NCI-H82 (cell line): ENCODE data around the gene CSTPP1.
"Not testable (repeated sequence)": the region's sequence is repeated elsewhere in the genome, so short reads cannot be mapped to it uniquely, and the experiment has no call there.

Experiments
- DNase-seq: peaks from one replicate; lab custom pipeline; 2025; lab: John Stamatoyannopoulos, UW

The CSTPP1 gene

DNA sequence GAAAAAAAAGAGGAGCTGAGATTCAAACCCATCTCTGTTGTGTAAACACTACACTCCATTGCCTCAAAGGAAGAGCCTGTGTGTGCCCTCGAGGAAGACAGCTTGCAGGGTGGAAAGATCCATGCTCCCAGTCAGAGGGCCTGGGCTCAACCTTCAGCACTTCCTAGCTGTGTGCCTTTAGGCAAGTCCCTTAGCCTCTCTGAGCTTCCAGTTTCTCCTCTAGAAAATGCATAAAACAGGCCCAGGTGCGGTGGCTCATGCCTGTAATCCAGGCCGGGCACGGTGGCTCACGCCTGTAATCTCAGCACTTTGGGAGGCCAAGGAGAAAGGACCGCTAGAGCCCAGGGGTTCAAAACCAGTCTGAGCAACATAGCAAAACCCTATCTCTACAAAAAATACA is 244.7 kb downstream of the CSTPP1 start:
- DNase-seq = no peak

DNA sequence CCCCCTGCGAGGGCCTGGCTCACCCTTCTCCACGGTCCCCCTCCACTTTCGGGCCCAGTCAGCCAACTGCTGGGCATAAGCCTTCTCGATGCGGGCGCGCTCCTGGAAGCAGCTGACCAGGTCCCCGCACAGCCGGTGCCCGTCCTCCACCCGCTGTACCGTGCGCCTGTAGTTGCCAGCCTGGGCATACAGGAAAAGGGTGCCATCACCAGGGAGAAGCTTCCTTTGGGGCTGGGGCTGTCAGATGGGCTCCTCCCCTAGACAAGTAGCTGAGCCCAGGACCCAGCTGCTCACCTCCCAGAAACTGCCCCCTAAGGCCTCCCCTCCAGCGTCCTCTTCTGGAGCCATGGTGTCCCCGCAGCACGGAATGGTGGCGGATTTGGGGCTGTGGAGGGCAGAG is 245.8 kb downstream of the CSTPP1 start:
- DNase-seq = no peak

DNA sequence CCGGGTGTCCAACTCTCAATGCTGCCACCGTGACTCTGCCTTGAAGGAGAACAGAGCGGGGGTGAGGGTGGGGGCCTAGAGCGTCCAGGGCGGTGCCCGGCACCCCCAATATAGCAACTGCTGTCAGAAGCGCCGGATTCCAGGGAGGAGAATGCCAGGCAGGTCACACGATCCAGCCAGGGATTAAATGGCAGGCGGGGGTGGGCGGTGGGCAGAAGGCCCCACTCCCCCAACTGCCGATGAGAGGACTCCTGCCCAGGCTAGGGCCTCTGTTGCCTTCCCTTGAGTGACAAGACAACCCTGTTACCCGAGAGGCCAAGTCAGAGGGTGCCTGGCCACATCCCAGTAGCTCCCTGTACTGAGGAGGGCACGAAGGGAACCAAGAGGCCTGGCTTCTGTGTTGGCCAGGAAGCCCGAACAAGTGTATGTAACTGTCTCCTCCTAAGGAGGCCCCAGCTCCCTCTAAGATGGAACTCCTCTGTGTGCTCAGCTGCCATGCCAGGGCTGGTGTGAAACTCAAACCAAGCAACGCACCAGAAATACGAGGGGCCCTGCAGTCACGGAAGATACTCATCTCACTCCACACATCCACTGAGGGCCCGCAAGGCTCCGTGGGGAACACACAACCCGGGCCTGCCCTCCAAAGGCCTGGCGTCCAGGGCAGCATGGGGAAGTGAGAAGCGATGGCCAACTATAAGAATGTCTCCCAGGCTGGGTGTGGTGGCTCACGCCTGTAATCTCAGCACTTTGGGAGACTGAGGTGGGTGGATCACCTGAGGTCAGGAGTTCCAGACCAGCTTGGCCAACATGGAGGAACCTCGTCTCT is 246.7 kb downstream of the CSTPP1 start:
- no peak for DNase-seq

- no peak for DNase-seq
Measured at GRCh38 chr11:47183969-47184368, 247.4 kb downstream of the CSTPP1 start.

DNA sequence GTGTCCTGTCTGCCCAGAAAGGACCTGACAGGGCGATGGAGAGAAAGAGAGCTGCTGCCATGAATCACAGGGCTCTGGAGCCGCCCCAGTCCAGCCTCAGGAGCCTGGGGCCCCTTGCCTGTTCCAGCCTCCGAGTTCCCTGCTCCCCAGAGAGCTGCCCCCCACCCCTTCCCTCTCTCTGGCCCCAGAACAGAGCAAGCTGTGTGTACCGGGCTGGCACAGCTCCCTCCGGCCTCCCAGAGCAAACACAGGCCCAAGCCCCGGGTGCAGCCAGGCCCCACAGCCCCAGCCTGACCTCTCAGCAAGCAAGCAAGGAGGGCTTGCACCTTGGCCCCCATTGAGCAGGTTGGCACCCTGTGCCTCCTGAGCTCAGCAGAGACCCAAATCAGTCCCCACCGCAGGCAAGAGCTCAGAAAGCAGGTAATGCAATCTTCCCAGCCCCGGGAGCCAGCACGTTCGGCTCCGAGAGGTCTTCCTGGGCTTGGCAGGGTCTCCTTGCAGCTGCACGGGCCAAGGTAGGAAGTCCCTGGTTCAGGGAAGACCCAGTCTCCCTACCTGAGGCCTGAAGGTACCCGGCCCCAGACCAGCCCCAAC is 248.2 kb downstream of the CSTPP1 start:
- no peak for DNase-seq

DNA sequence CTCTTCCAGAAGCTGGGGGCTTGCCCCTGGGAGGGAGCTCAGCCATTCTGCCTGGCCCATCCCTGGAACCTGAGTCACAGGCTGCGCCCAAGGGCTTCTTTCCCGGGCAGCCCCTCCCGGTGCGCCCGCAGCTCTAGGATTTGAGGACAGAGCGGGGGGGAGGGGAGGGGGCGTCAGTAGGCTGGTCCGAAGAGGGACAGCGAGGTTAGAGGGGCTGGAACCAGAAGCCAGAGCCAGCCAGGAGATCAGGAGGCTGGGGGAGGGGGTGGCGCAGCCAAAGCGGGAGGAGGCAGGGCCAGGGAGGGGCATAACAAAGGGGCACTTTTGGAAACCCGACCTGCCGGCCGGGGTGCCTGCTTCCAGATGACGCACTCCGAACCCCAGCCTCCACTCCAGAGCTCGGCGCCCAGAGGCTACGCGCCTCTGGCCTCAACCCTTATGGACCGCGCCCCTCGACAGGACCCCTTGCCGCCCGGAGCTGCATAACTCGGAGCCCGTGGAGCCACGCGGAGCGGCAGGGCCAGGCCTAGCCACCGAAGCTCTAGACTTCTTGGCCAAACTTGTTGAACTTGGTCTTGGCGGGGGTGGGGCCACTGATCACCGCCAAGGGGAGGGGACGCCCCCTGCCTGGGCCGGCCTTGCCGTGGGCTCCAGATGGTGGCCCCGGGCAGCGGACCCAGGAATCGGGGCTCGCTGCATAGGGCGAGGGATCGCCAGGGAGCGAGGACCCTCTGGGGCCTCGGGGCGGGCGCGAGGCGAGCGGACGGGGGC is 248.9 kb downstream of the CSTPP1 start:
- DNase-seq = peak; percentile 53

- DNase-seq = peak; percentile 66
Measured at GRCh38 chr11:47186076-47186699, 249.6 kb downstream of the CSTPP1 start, which contains the start of gene PACSIN3. TSS of gene PACSIN3 (minus strand) at chr11:47186434. CDS start at chr11:47182727, 3,707 bp downstream.

- DNase-seq = peak; percentile 90
Measured at GRCh38 chr11:47186700-47187695, 250.4 kb downstream of the CSTPP1 start.

DNA sequence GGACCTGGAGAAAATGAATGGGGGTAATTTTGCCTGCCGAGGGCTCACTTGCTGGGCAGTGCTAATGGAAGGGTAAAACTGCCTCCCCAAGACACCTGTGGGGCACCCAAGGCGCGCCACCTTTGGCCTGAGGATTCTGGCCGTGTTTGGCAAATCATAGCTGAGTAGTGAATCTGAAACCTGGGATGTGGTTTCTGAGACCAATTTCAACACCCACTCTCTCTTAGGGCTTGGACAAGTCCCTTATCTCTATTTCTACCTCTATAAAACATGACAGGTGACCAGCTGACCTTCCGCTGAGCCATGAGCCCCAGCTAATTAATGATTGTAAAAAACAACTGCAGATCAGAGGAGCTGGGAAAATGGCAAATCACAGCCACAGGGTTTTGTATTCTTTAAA is 251.2 kb downstream of the CSTPP1 start:
- DNase-seq = no peak

- no peak for DNase-seq
Measured at GRCh38 chr11:47188259-47188658, 251.7 kb downstream of the CSTPP1 start.

- no peak for DNase-seq
Measured at GRCh38 chr11:47189100-47189834, 252.7 kb downstream of the CSTPP1 start.

- not testable (repeated sequence) for DNase-seq
Measured at GRCh38 chr11:47191137-47191536, 254.6 kb downstream of the CSTPP1 start.

- no peak for DNase-seq
Measured at GRCh38 chr11:47192111-47192510, 255.6 kb downstream of the CSTPP1 start.

- DNase-seq = not testable (repeated sequence)
Measured at GRCh38 chr11:47198161-47198560, 261.6 kb downstream of the CSTPP1 start.

- peak; percentile 22 for DNase-seq
Measured at GRCh38 chr11:47201015-47201414, 264.5 kb downstream of the CSTPP1 start.

- no peak for DNase-seq
Measured at GRCh38 chr11:47202576-47202975, 266.0 kb downstream of the CSTPP1 start.

- no peak for DNase-seq
Measured at GRCh38 chr11:47204637-47204989, 268.1 kb downstream of the CSTPP1 start.

GRCh38 chr11:47206577-47206976 is 270.0 kb downstream of the CSTPP1 start:
- DNase-seq = not testable (repeated sequence)

DNA sequence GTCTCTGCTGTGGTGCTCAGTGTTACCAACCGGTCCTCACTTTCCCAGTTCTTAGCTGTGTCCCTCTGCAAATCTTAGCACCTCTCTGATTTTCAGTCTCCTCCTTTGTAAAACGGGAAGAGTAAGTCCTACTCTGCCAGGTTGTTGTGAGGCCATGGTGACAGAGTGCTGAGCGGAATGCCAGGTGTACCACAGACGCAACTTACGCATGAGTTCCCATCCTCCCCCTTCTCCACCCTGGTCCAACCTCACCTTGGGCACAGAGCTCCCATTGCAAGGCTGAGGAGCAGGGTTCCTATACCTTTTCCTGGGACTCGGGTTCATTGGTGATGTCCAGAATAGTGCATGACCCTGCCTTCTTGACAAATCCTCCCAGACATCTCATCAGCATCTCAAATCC is 270.9 kb downstream of the CSTPP1 start:
- DNase-seq = no peak

DNA sequence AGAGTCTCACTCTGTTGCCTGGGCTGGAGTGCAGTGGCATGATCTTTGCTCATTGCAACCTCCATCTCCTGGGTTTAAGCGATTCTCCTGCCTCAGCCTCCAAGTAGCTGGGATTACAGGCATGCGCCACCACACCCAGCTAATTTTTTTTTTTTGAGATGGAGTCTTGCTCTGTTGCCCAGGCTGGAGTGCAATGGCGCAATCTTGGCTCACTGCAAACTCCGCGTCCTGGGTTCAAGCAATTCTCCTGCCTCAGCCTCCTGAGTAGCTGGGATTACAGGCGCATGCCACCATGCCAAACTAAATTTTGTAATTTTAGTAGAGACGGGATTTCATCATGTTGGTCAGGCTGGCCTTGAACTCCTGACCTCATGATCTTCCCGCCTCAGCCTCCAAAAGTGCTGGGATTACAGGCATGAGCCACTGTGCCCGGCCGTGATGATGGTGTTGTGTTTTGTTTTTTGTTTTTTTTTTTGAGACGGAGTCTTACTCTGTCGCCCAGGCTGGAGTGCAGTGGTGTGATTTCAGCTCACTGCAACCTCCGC is 271.5 kb downstream of the CSTPP1 start:
- DNase-seq = not testable (repeated sequence)
